IMR-90 (cell line): ENCODE data around the gene DLGAP3. TPM values are rescaled to one million over a fixed set of nuclear protein-coding genes. Genes with fewer than 3 reads are reported as not detected.
"Not testable (repeated sequence)": the region's sequence is repeated elsewhere in the genome, so short reads cannot be mapped to it uniquely, and the experiment has no call there.

Source experiments
- ATAC-seq: fragments of 200-7000 bp; cut with Tn5 transposase; 2 replicates; pipeline ENCODE4 v1.9.1; 2020; ENCODE audit warnings: low read depth, mild to moderate bottlenecking, moderate library complexity
- BruUV-seq: library from RNA; stranded (reverse); fragments of 400-500 nt; replicated peaks from 2 replicates; lab custom pipeline; 2021; lab: Mats Ljungman, UMichigan
- CTCF ChIA-PET: fragments of 300-600 bp; formaldehyde crosslinking; extraction: SDS; loops from one replicate; lab custom pipeline; 2021; ENCODE audit warnings: antibody characterized with exemption; lab: Yijun Ruan, JAX
- POLR2A ChIA-PET: fragments of 300-600 bp; sonication (Branson Sonifier 250); formaldehyde crosslinking; loops from one replicate; lab custom pipeline; 2022; ENCODE audit warnings: antibody characterized with exemption; ENCODE audit not compliant: unreplicated experiment; lab: Charles Lee
- DNase-seq: peaks from one replicate; pipeline ENCODE4 v3.0.0; 2013
- H2AFZ ChIP-seq: replicated peaks from 2 replicates; pipeline ENCODE3; 2013; ENCODE audit warnings: low read length, mild to moderate bottlenecking; ENCODE audit not compliant: poor library complexity
- H2AK5ac ChIP-seq: 2 replicates; pipeline ENCODE4 v1.6.1; 2013; ENCODE audit warnings: low read depth, low read length, inconsistent platforms
- H2AK9ac ChIP-seq: replicated peaks from 2 replicates; pipeline ENCODE3; 2013; ENCODE audit warnings: mild to moderate bottlenecking, low read depth, low read length, moderate library complexity; ENCODE audit not compliant: poor library complexity
- H2BK120ac ChIP-seq: 2 replicates; pipeline ENCODE4 v1.6.1; 2013; ENCODE audit warnings: low read depth, low read length, inconsistent platforms
- H2BK15ac ChIP-seq: 3 replicates; pipeline ENCODE4 v1.6.1; 2013; ENCODE audit warnings: low read depth, low read length, inconsistent platforms
- H2BK20ac ChIP-seq: 2 replicates; pipeline ENCODE4 v1.6.1; 2013; ENCODE audit warnings: low read depth, mild to moderate bottlenecking, inconsistent platforms, low read length, moderate library complexity
- H2BK5ac ChIP-seq: 2 replicates; pipeline ENCODE4 v1.6.1; 2013; ENCODE audit warnings: mild to moderate bottlenecking, low read depth, low read length, inconsistent platforms; ENCODE audit not compliant: poor library complexity, severe bottlenecking
- H3K14ac ChIP-seq: replicated peaks from 2 replicates; pipeline ENCODE4 v1.6.1; 2013; ENCODE audit warnings: low read depth, low read length, inconsistent platforms
- H3K18ac ChIP-seq: 2 replicates; pipeline ENCODE4 v1.6.1; 2013; ENCODE audit warnings: low read depth, low read length, control low read depth
- H3K23ac ChIP-seq: 2 replicates; pipeline ENCODE4 v1.6.1; 2013; ENCODE audit warnings: low read depth, low read length, inconsistent platforms
- H3K27ac ChIP-seq: 2 replicates; pipeline ENCODE4 v1.5.1; 2013; ENCODE audit warnings: mild to moderate bottlenecking, control low read depth, low read length; ENCODE audit not compliant: insufficient read depth
- H3K27me3 ChIP-seq: 2 replicates; pipeline ENCODE4 v1.6.1; 2013; ENCODE audit warnings: low read length; ENCODE audit not compliant: control insufficient read depth, insufficient read depth
- H3K36me3 ChIP-seq: 2 replicates; pipeline ENCODE4 v1.6.1; 2013; ENCODE audit warnings: low read length, mixed read lengths; ENCODE audit not compliant: control insufficient read depth, insufficient read depth
- H3K4ac ChIP-seq: 2 replicates; pipeline ENCODE4 v1.6.1; 2013; ENCODE audit warnings: low read depth, low read length, inconsistent platforms
- H3K4me1 ChIP-seq: 2 replicates; pipeline ENCODE4 v1.6.1; 2013; ENCODE audit warnings: low read length, mixed read lengths; ENCODE audit not compliant: control insufficient read depth, insufficient read depth
- H3K4me2 ChIP-seq: 2 replicates; pipeline ENCODE4 v1.6.1; 2013; ENCODE audit warnings: low read depth, mild to moderate bottlenecking, control low read depth, low read length, moderate library complexity
- H3K4me3 ChIP-seq: 2 replicates; pipeline ENCODE4 v1.5.1; 2013; ENCODE audit warnings: low read depth, mild to moderate bottlenecking, control low read depth, low read length, moderate library complexity; ENCODE audit not compliant: insufficient read depth
- H3K56ac ChIP-seq: 2 replicates; pipeline ENCODE4 v1.6.1; 2013; ENCODE audit warnings: low read length, inconsistent platforms; ENCODE audit not compliant: insufficient read depth; ENCODE audit errors: extremely low read depth
- H3K79me1 ChIP-seq, 2 experiments: 2 replicates each; pipeline ENCODE4 v1.6.1; 2013; ENCODE audit warnings: low read length in 2 of 2, inconsistent platforms in 1 of 2, low read depth in 1 of 2
- H3K9ac ChIP-seq: 2 replicates; pipeline ENCODE4 v1.6.1; 2013; ENCODE audit warnings: low read depth, low read length, control low read depth
- H3K9me1 ChIP-seq: 2 replicates; pipeline ENCODE4 v1.6.1; 2013; ENCODE audit warnings: low read length, inconsistent platforms; ENCODE audit not compliant: insufficient read depth
- H3K9me3 ChIP-seq: 2 replicates; pipeline ENCODE4 v1.6.1; 2013; ENCODE audit warnings: low read length; ENCODE audit not compliant: control insufficient read depth, insufficient read depth
- H4K20me1 ChIP-seq: 2 replicates; pipeline ENCODE4 v1.6.1; 2013; ENCODE audit warnings: low read length, inconsistent platforms; ENCODE audit not compliant: insufficient read depth
- H4K5ac ChIP-seq: 2 replicates; pipeline ENCODE4 v1.6.1; 2013; ENCODE audit warnings: mild to moderate bottlenecking, low read depth, low read length, control low read depth
- H4K8ac ChIP-seq, 2 experiments: 2 replicates each; pipeline ENCODE4 v1.6.1; 2013; ENCODE audit warnings: low read depth in 2 of 2, low read length in 2 of 2, control low read depth in 1 of 2, inconsistent platforms in 1 of 2
- H4K91ac ChIP-seq: 2 replicates; pipeline ENCODE4 v1.6.1; 2013; ENCODE audit warnings: low read depth, low read length, inconsistent platforms; ENCODE audit not compliant: insufficient read depth
- BHLHE40 ChIP-seq: fragments of 150-350 bp; IDR thresholded peaks from 2 replicates; pipeline ENCODE4 v1.6.1; 2016; ENCODE audit warnings: mild to moderate bottlenecking, low read depth, low read length
- CEBPB ChIP-seq: IDR thresholded peaks from 2 replicates; pipeline ENCODE4 v1.6.1; 2012; ENCODE audit warnings: low read depth, low read length, improper control_type of control experiment
- CHD1 ChIP-seq: IDR thresholded peaks from 2 replicates; pipeline ENCODE4 v1.6.1; 2012; ENCODE audit warnings: low read depth, low read length, improper control_type of control experiment
- FOS ChIP-seq: fragments of 150-350 bp; IDR thresholded peaks from 2 replicates; pipeline ENCODE4 v1.6.1; 2016; ENCODE audit warnings: low read depth, low read length
- MAFK ChIP-seq: IDR thresholded peaks from 2 replicates; pipeline ENCODE4 v1.6.1; 2012; ENCODE audit warnings: low read depth, low read length, improper control_type of control experiment
- MAZ ChIP-seq: IDR thresholded peaks from 2 replicates; pipeline ENCODE4 v1.6.1; 2012; ENCODE audit warnings: low read depth, mild to moderate bottlenecking, low read length, improper control_type of control experiment, moderate library complexity, borderline replicate concordance
- SMC3 ChIP-seq: fragments of 150-350 bp; IDR thresholded peaks from 2 replicates; pipeline ENCODE4 v1.6.1; 2016; ENCODE audit warnings: low read depth, mild to moderate bottlenecking, antibody characterized with exemption, low read length, moderate library complexity
- WGBS, 2 experiments: methylation state at CpG; one replicate each; pipeline versions ENCODE4 v1.1.5 to v1.1.7; 2013; ENCODE audit warnings: missing lambda C conversion rate in 2 of 2; ENCODE audit not compliant: insufficient read length in 1 of 2; ENCODE audit errors: extremely low coverage in 2 of 2; 5-methylcytosine and 5-hydroxymethylcytosine counted together
- dilution Hi-C: fragments of 300-500 bp; cut with HindIII; formaldehyde crosslinking; loops from one replicate; pipeline ENCODE4 v1.14.3; 2018; ENCODE audit warnings: low sequenced_read_pairs; ENCODE audit not compliant: unreplicated experiment
- in situ Hi-C: fragments of 300-500 bp; cut with MboI; formaldehyde crosslinking; loops from 3 replicates; pipeline ENCODE4 v1.14.3; 2019; ENCODE audit warnings: low sequenced_read_pairs, inconsistent platforms, mixed read lengths
- intact Hi-C: fragments of 100-400 bp; cut with micrococcal nuclease; formaldehyde crosslinking; loops from 2 replicates; pipeline ENCODE4 v1.10.0; 2022
- polyA plus RNA-seq, 3 experiments: library from polyadenylated mRNA; depleted of rRNA; stranded (reverse); fragments of >200 nt; gene quantifications; 2 replicates each; pipeline ENCODE4 v1.2.3, GENCODE V29; 2012; ENCODE audit warnings: low replicate concordance in 1 of 3
- total RNA-seq: library from RNA; depleted of rRNA; stranded (reverse); fragments of >200 nt; gene quantifications from 2 replicates; pipeline ENCODE4 v1.2.3, GENCODE V29; 2012
- TF ChIP-seq, protein P1 (sequence below): fragments of 150-350 bp; IDR thresholded peaks from 2 replicates; pipeline ENCODE4 v1.6.1; 2016; ENCODE audit warnings: low read depth, mild to moderate bottlenecking, low read length, moderate library complexity, borderline replicate concordance

DLGAP3 gene
- total and polyA plus RNA-seq, 2 of the 4 experiments (the other 2 are of a cell fraction): 0.02 TPM; not detected in 1

- Histone ChIP-seq H2BK120ac (no peak overlapping the region), H3K27me3 (no peaks in the 10 kb centered on the region), H2AK9ac (no peak overlapping the region), H3K4me3 (no peak overlapping the region), H2AFZ (no peak overlapping the region), H2BK20ac (no peak overlapping the region), H3K4ac (no peak overlapping the region), H3K18ac (no peak overlapping the region), H3K9me1 (no peaks in the 10 kb centered on the region), H4K91ac (no peak overlapping the region), H2AK5ac (no peak overlapping the region), H2BK5ac (no peak overlapping the region), H3K9me3 (no peaks in the 10 kb centered on the region), H3K9ac (no peak overlapping the region), H2BK15ac (no peak overlapping the region), H3K56ac (no peak overlapping the region), H4K20me1 (no peaks in the 10 kb centered on the region), H3K36me3 (no peaks in the 10 kb centered on the region), H3K27ac (no peak overlapping the region), H3K4me2 (no peak overlapping the region), H3K79me1 (no peaks in the 10 kb centered on the region), H3K23ac (no peak overlapping the region), H3K4me1 (no peaks in the 10 kb centered on the region), H4K8ac (no peak overlapping the region), H4K5ac (no peak overlapping the region), H3K14ac (no peak overlapping the region)
- ATAC-seq (no peak), DNase-seq (no peak)
- in situ Hi-C loops: no loop called here
- intact Hi-C loops: no loop called here
- BruUV-seq: no TSS peak
- ChIA-PET POLR2A (no interaction called here), CTCF (no interaction called here)
- WGBS, 2 experiments: no CpG with 5 or more reads among the region's 1 CpG
- dilution Hi-C loops: no loop called here
- TF ChIP-seq, protein P1, sequence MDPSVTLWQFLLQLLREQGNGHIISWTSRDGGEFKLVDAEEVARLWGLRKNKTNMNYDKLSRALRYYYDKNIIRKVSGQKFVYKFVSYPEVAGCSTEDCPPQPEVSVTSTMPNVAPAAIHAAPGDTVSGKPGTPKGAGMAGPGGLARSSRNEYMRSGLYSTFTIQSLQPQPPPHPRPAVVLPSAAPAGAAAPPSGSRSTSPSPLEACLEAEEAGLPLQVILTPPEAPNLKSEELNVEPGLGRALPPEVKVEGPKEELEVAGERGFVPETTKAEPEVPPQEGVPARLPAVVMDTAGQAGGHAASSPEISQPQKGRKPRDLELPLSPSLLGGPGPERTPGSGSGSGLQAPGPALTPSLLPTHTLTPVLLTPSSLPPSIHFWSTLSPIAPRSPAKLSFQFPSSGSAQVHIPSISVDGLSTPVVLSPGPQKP: no peak
- TF ChIP-seq SMC3 (no peak), CHD1 (no peak), BHLHE40 (no peak), MAFK (no peak), CEBPB (no peak), FOS (no peak), MAZ (no peak)
Measured at GRCh38 chr1:34950428-34950827, 21.0 kb upstream of the DLGAP3 start.

DNA sequence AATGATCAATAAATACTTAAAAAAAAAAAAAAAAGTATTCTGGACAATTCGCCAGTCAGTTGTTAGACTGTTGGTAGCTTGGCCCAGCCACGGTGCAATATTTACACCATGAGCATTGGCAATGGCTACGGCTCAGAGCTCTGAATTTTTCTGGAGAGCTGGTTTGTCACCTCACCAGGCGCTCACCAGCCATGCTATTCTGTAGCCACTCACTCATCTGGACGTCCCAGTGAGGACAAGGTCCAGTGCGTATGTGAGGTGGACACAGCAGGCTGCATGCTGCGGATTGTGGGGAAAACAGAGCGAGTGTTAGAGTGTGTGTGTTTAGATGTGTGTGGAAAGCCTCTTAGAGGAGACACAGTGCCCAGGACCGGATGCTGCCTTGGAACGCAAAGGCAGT is 19.3 kb upstream of the DLGAP3 start:
- CTCF ChIA-PET: not testable (repeated sequence)
- WGBS, 2 experiments: 80% methylated on average over 3 of the region's 10 CpGs; no CpG with 5 or more reads in 1 of the 2 experiments

More for the DNA sequence above, 19.3 kb upstream of the DLGAP3 start:
- H2BK120ac ChIP-seq, H3K9me1 ChIP-seq, H4K8ac ChIP-seq, H3K18ac ChIP-seq, H3K56ac ChIP-seq, ATAC-seq, H3K4me3 ChIP-seq, POLR2A ChIA-PET, H4K20me1 ChIP-seq, H3K9ac ChIP-seq, intact Hi-C loops, H2AK5ac ChIP-seq, H3K23ac ChIP-seq, H2BK15ac ChIP-seq, H3K4ac ChIP-seq, dilution Hi-C loops, DNase-seq, BruUV-seq, H3K4me2 ChIP-seq, H2AK9ac ChIP-seq, H4K91ac ChIP-seq, H3K27me3 ChIP-seq, H3K79me1 ChIP-seq, H3K9me3 ChIP-seq, H2BK20ac ChIP-seq, H2BK5ac ChIP-seq, H2AFZ ChIP-seq, H3K4me1 ChIP-seq, H3K36me3 ChIP-seq, H3K14ac ChIP-seq, H4K5ac ChIP-seq, H3K27ac ChIP-seq, in situ Hi-C loops: not testable (repeated sequence)
